ENCODE measurements around the gene ANAPC16. TPM values are rescaled to one million over a fixed set of nuclear protein-coding genes. Genes with fewer than 3 reads are reported as not detected.

ANAPC16 gene
- total RNA-seq, 1 donor from 2014 or later, result 53.2 TPM

GRCh38 chr10:72233621-72234020 is 17.8 kb downstream of the ANAPC16 start:
- no peaks in the 10 kb centered on the region for H3K9me3 Mint-ChIP-seq
- H3K36me3 Mint-ChIP-seq (ENCODE audit: low read depth), result peaks cover 12% of the 10 kb centered on the region
- no peak overlapping the region for H3K27ac Mint-ChIP-seq (ENCODE audit: unreplicated experiment)
- H3K4me1 Mint-ChIP-seq, result peaks cover 16% of the 10 kb centered on the region
- H3K4me3 Mint-ChIP-seq, result no peak overlapping the region
- H3K27me3 Mint-ChIP-seq (ENCODE audit: low read depth), result no peaks in the 10 kb centered on the region
- TF ChIP-seq CTCF (conservative IDR thresholded peaks at IDR 0.05), result no peak
- DNase-seq (ENCODE audit: low read depth, low spot score), result no peak

DNA sequence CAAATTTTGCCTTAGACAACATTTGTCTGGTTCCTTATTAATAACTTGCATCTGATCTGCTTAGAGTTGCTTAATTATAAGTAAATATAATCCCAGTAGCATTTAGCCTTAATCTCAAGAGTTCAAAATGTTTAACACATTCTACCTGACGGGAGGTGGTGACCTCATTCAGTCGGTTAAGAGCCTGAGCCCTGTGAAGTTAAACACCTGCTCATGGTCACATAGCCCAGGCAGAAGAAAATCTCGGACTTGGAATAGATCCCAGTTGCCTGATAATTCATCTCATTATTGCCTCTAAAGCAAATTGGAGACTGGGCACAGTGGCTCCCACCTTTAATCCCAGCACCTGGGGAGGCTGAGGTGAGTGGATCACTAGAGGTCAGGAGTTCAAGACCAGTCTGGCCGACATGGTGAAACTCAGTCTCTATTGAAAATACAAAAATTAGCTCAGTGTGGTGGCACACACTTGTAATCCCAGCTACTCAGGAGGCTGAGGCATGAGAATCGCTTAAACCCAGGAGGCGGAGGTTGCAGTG is 18.8 kb downstream of the ANAPC16 start:
- no peaks in the 10 kb centered on the region for H3K27me3 Mint-ChIP-seq (ENCODE audit: low read depth)
- no peak overlapping the region for H3K27ac Mint-ChIP-seq (ENCODE audit: unreplicated experiment)
- no peak for DNase-seq (ENCODE audit: low read depth, low spot score)
- H3K4me1 Mint-ChIP-seq, result peaks cover 9% of the 10 kb centered on the region
- peaks cover 12% of the 10 kb centered on the region for H3K36me3 Mint-ChIP-seq (ENCODE audit: low read depth)
- H3K4me3 Mint-ChIP-seq, result no peak overlapping the region
- no peak for TF ChIP-seq CTCF (conservative IDR thresholded peaks at IDR 0.05)
- H3K9me3 Mint-ChIP-seq, result no peaks in the 10 kb centered on the region

DNA sequence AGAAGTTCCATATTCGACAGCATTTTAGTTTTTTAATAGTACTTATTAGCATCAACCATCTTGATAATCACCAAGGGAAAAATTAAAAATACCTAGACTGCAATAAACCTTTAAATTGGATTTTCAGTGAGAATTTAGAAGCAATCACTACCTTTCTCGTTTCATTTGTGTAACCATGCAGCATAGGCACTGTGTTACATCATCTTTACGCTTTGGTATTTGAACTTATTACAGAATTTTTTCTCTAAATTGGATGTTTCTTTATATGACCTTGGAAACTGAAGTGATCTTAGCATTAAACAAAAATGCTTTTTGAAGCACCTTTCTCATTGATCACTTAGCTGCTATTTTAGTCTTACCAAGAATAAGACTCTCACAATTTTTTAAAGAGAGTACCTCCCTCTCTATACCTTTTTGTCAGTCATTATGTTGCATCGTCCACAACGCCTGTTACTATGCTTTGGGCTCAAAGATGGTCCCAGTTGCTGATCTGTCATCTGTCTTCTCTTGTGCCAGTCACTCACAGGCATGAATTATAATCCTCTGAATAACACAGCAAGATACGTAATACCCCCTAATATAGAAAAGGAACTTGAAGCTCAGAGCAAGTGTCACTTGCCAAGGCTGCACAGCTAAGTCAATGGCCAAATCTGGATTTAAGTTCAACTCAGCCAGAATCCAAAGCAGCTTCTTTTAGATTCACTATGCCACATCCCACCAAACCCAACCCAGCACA is 19.9 kb downstream of the ANAPC16 start:
- Mint-ChIP-seq H3K27me3 (ENCODE audit: low read depth) (no peaks in the 10 kb centered on the region), H3K36me3 (ENCODE audit: low read depth) (peaks cover 12% of the 10 kb centered on the region), H3K27ac (ENCODE audit: unreplicated experiment) (no peak overlapping the region), H3K4me3 (no peak overlapping the region), H3K9me3 (no peaks in the 10 kb centered on the region), H3K4me1 (peaks cover 6% of the 10 kb centered on the region)
- no peak for DNase-seq (ENCODE audit: low read depth, low spot score)
- no peak for TF ChIP-seq CTCF (conservative IDR thresholded peaks at IDR 0.05)

GRCh38 chr10:72238392-72239175 is 22.8 kb downstream of the ANAPC16 start:
- H3K9me3 Mint-ChIP-seq, result no peaks in the 10 kb centered on the region
- no peak overlapping the region for H3K27ac Mint-ChIP-seq (ENCODE audit: unreplicated experiment)
- peaks cover 3% of the 10 kb centered on the region for H3K36me3 Mint-ChIP-seq (ENCODE audit: low read depth)
- H3K4me1 Mint-ChIP-seq, result peaks cover 26% of the 10 kb centered on the region
- H3K27me3 Mint-ChIP-seq (ENCODE audit: low read depth), result no peaks in the 10 kb centered on the region
- DNase-seq (ENCODE audit: low read depth, low spot score), result no peak
- no peak for TF ChIP-seq CTCF (conservative IDR thresholded peaks at IDR 0.05)
- no peak overlapping the region for H3K4me3 Mint-ChIP-seq

- Mint-ChIP-seq H3K4me3 (no peak overlapping the region), H3K36me3 (ENCODE audit: low read depth) (peaks cover 3% of the 10 kb centered on the region), H3K27me3 (ENCODE audit: low read depth) (no peaks in the 10 kb centered on the region), H3K27ac (ENCODE audit: unreplicated experiment) (no peak overlapping the region), H3K4me1 (peaks cover 29% of the 10 kb centered on the region), H3K9me3 (no peaks in the 10 kb centered on the region)
- DNase-seq (ENCODE audit: low read depth, low spot score), result no peak
- no peak for TF ChIP-seq CTCF (conservative IDR thresholded peaks at IDR 0.05)
Measured at GRCh38 chr10:72239409-72239808, 23.6 kb downstream of the ANAPC16 start.

All from neural crest cell (in vitro differentiated cells).